Thyroid gland (tissue), 4 donors: Measurements from ENCODE around the gene NR3C2. TPM values are rescaled to one million over a fixed set of nuclear protein-coding genes. Genes with fewer than 3 reads are reported as not detected.

ENCODE experiments used
- DNase-seq, 2 donors: peaks; one replicate each; pipeline ENCODE4 v3.0.0-alpha.2; 2019
- H3K27ac ChIP-seq, 3 donors: fragments of 200-600 bp; sonication (generic); 1 replicate in 2 of 3; 2 replicates in 1 of 3; pipeline ENCODE4 v1.5.1; 2016 to 2019; ENCODE audit warnings: mild to moderate bottlenecking in 1 of 3, moderate library complexity in 1 of 3
- H3K27me3 ChIP-seq: fragments of 200-600 bp; sonication (generic); one replicate; pipeline ENCODE4 v1.5.1; 2019
- H3K36me3 ChIP-seq, 2 donors: fragments of 200-600 bp; sonication (generic); one replicate each; pipeline ENCODE4 v1.5.1; 2016 to 2019
- H3K4me1 ChIP-seq, 2 donors: fragments of 200-600 bp; sonication (generic); one replicate each; pipeline ENCODE4 v1.5.1; 2017 to 2019
- H3K4me3 ChIP-seq, 3 donors: fragments of 200-600 bp; sonication (generic); replicated peaks in 1 of 3; 1 replicate in 2 of 3; 2 replicates in 1 of 3; pipeline ENCODE4 v1.5.1; 2016; ENCODE audit warnings: mild to moderate bottlenecking in 1 of 3
- H3K9me3 ChIP-seq: fragments of 200-600 bp; sonication (generic); one replicate; pipeline ENCODE4 v1.5.1; 2017
- CTCF ChIP-seq, 6 experiments: fragments of 200-600 bp in 3 of 6; fragments of 450-650 bp in 3 of 6; sonication (generic) in 3 of 6; IDR thresholded peaks; one replicate each; pipeline ENCODE4 v1.5.1; 2016 to 2019; ENCODE audit warnings: antibody characterized with exemption in 6 of 6, mild to moderate bottlenecking in 2 of 6, inconsistent platforms in 1 of 6, moderate library complexity in 1 of 6
- POLR2A ChIP-seq, 2 donors: fragments of 450-650 bp; IDR thresholded peaks; one replicate each; pipeline ENCODE4 v1.6.1; 2017; ENCODE audit warnings: antibody characterized with exemption in 2 of 2, mild to moderate bottlenecking in 2 of 2, moderate library complexity in 1 of 2
- WGBS, 2 donors: methylation state at CpG; one replicate each; pipeline ENCODE4 v1.1.5; 2017; 5-methylcytosine and 5-hydroxymethylcytosine counted together
- intact Hi-C: fragments of 100-400 bp; cut with DNase I; formaldehyde crosslinking; loops from one replicate; pipeline ENCODE4 v1.15.1; 2023
- total RNA-seq, 4 donors: library from RNA; depleted of rRNA; stranded (reverse); fragments of >200 nt; gene quantifications; one replicate each; pipeline ENCODE4 v1.2.3, GENCODE V29; 2016

The NR3C2 gene
- total RNA-seq, 4 donors from 2014 or later = 51.6 to 161 (median 72.3) TPM

DNA sequence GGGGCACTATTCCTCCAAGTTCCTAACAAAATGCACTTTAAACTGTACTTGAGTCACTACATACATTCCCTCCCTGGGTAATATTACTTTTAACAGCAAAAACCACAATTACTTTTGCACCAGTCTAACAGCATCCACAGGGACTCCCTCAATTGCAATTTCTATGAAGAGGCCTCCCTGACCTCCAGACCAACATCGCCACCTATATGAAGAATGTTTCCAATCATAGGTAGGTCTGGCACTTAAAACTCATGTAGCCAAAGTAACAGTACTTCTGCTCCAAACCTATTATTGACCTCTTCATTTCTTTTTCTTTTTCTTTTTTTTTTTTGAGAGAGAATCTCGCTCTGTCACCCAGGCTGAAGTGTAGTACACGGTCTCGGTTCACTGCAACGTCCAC, 15.6 kb downstream of the NR3C2 start:
- H3K36me3 ChIP-seq = no peaks in the 10 kb centered on the region
- no peak overlapping the region for H3K27ac ChIP-seq
- WGBS, 2 donors = 83 to 85% methylated on average over 5 of the region's 5 CpGs
- intact Hi-C loops = no loop called here
- no peaks in the 10 kb centered on the region for H3K27me3 ChIP-seq
- peaks cover 0 to 12% of the 10 kb centered on the region in 2 donors for H3K4me1 ChIP-seq
- DNase-seq = no peak
- TF ChIP-seq POLR2A (IDR thresholded peaks at IDR 0.05) = no peak
- no peak for TF ChIP-seq CTCF (IDR thresholded peaks at IDR 0.05)
- H3K9me3 ChIP-seq = no peaks in the 10 kb centered on the region
- H3K4me3 ChIP-seq = no peak overlapping the region

- Histone ChIP-seq H3K4me3 (no peak overlapping the region), H3K4me1 (peaks cover 0 to 4% of the 10 kb centered on the region in 2 donors), H3K9me3 (no peaks in the 10 kb centered on the region), H3K36me3 (no peaks in the 10 kb centered on the region), H3K27me3 (no peaks in the 10 kb centered on the region), H3K27ac (no peak overlapping the region)
- intact Hi-C loops = no loop called here
- DNase-seq = no peak
- 87 to 91% methylated on average over 5 of the region's 5 CpGs for WGBS, 2 donors
- TF ChIP-seq POLR2A (IDR thresholded peaks at IDR 0.05) = no peak
Observed at GRCh38 chr4:148425327-148426110, 16.7 kb downstream of the NR3C2 start.

- 44 to 48% methylated on average over 2 of the region's 2 CpGs for WGBS, 2 donors
- no peak overlapping the region for H3K27ac ChIP-seq
- peaks cover 4 to 5% of the 10 kb centered on the region in 2 donors for H3K4me1 ChIP-seq
- H3K27me3 ChIP-seq = no peaks in the 10 kb centered on the region
- H3K9me3 ChIP-seq = no peaks in the 10 kb centered on the region
- H3K36me3 ChIP-seq = no peaks in the 10 kb centered on the region
- no peak for DNase-seq
- TF ChIP-seq POLR2A (IDR thresholded peaks at IDR 0.05) = no peak
- no peak for TF ChIP-seq CTCF (IDR thresholded peaks at IDR 0.05)
- H3K4me3 ChIP-seq = no peak overlapping the region
- intact Hi-C loops = no loop called here
Observed at GRCh38 chr4:148420397-148420796, 21.8 kb downstream of the NR3C2 start.

- Histone ChIP-seq H3K36me3 (no peaks in the 10 kb centered on the region), H3K9me3 (no peaks in the 10 kb centered on the region), H3K27ac (no peak overlapping the region), H3K27me3 (no peaks in the 10 kb centered on the region), H3K4me3 (no peak overlapping the region), H3K4me1 (peaks cover 10 to 14% of the 10 kb centered on the region in 2 donors)
- peak in 2 of 6 experiments; percentile 4 to 24 for TF ChIP-seq CTCF (IDR thresholded peaks at IDR 0.05)
- no peak for TF ChIP-seq POLR2A (IDR thresholded peaks at IDR 0.05)
- no peak for DNase-seq
- intact Hi-C loops = no loop called here
- 77 to 82% methylated on average over 2 of the region's 2 CpGs for WGBS, 2 donors
Observed at GRCh38 chr4:148415500-148415899, 26.7 kb downstream of the NR3C2 start.

DNA sequence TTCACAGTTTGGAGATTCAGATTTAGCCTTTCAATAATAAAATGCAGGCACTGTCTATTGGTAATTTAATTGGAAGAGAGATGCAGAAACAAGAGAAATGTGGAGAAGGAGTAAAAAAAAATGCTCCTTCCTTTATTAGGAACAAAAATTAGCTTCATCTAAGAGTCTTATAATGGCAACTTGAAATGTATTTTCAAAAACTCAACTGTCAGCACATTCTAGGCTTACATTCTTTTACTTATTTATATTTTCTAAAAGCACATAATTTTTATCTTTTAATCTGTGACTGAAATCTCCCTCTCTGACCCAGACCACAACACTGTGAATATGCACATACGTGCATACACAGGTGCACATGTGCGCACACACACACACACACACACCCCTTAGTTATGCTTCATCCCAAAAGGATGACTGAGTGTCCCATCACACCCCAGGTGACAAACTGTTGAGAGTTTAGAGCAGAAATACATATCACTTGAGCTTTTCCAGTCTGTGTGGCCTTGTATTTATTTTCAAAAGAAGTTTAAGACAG, 29.7 kb downstream of the NR3C2 start:
- Histone ChIP-seq H3K9me3 (no peaks in the 10 kb centered on the region), H3K4me1 (peaks cover 10 to 14% of the 10 kb centered on the region in 2 donors), H3K27ac (no peak overlapping the region), H3K4me3 (no peak overlapping the region), H3K27me3 (no peaks in the 10 kb centered on the region), H3K36me3 (no peaks in the 10 kb centered on the region)
- no peak for DNase-seq
- 70 to 89% methylated on average over 2 of the region's 2 CpGs for WGBS, 2 donors
- no peak for TF ChIP-seq POLR2A (IDR thresholded peaks at IDR 0.05)
- TF ChIP-seq CTCF (IDR thresholded peaks at IDR 0.05) = no peak
- intact Hi-C loops = no loop called here
